SK-N-SH treated with all-trans-retinoic acid at 6 μM for 48 hours (cell line): ENCODE data around the gene APOBEC4.

Experiments
- ATAC-seq: fragments of 200-7000 bp; cut with Tn5 transposase; 3 replicates; pipeline ENCODE4 v1.9.1; 2020; ENCODE audit warnings: mild to moderate bottlenecking, moderate library complexity
- ARNTL ChIP-seq: fragments of 450-650 bp; formaldehyde crosslinking; IDR thresholded peaks from 2 replicates; pipeline ENCODE4 v1.5.0; 2020; ENCODE audit warnings: low read depth, mild to moderate bottlenecking, moderate library complexity, borderline replicate concordance
- BACH2 ChIP-seq: fragments of 250-450 bp; sonication (Bioruptor Pico); IDR thresholded peaks from 2 replicates; pipeline ENCODE4 v1.9.0; 2021; ENCODE audit warnings: mild to moderate bottlenecking, borderline replicate concordance
- CSDC2 ChIP-seq: fragments of 250-450 bp; sonication (Bioruptor Pico); IDR thresholded peaks from 2 replicates; pipeline ENCODE4 v1.5.0; 2020; ENCODE audit warnings: mild to moderate bottlenecking, moderate library complexity
- CSRNP3 ChIP-seq: fragments of 250-450 bp; sonication (Bioruptor Pico); IDR thresholded peaks from 2 replicates; pipeline ENCODE4 v1.5.1; 2021; ENCODE audit warnings: mild to moderate bottlenecking, moderate library complexity
- ESRRG ChIP-seq: fragments of 250-450 bp; sonication (Bioruptor Pico); IDR thresholded peaks from 2 replicates; pipeline ENCODE4 v1.6.1; 2021; ENCODE audit warnings: mild to moderate bottlenecking
- ISL1 ChIP-seq: fragments of 250-450 bp; sonication (Bioruptor Pico); IDR thresholded peaks from 2 replicates; pipeline ENCODE4 v2.1.2; 2022; ENCODE audit warnings: mild to moderate bottlenecking, moderate library complexity
- OSR1 ChIP-seq: fragments of 250-450 bp; sonication (Bioruptor Pico); IDR thresholded peaks from 2 replicates; pipeline ENCODE4 v1.8.0; 2022; ENCODE audit warnings: moderate library complexity, mild to moderate bottlenecking, inconsistent platforms
- POU6F1 ChIP-seq: fragments of 250-450 bp; sonication (Bioruptor Pico); IDR thresholded peaks from 2 replicates; pipeline ENCODE4 v1.8.0; 2021; ENCODE audit warnings: low read depth, mild to moderate bottlenecking, moderate library complexity, borderline replicate concordance
- PPARA ChIP-seq: fragments of 250-450 bp; sonication (Bioruptor Pico); IDR thresholded peaks from 2 replicates; pipeline ENCODE4 v1.5.0; 2020; ENCODE audit warnings: mild to moderate bottlenecking, borderline replicate concordance
- RARB ChIP-seq: fragments of 250-450 bp; sonication (Bioruptor Pico); IDR thresholded peaks from 2 replicates; pipeline ENCODE4 v1.8.0; 2021; ENCODE audit warnings: mild to moderate bottlenecking, moderate library complexity
- SNAI2 ChIP-seq: fragments of 250-450 bp; sonication (Bioruptor Pico); IDR thresholded peaks from 2 replicates; pipeline ENCODE4 v1.5.0; 2020; ENCODE audit warnings: mild to moderate bottlenecking, moderate library complexity
- TSHZ2 ChIP-seq: fragments of 250-450 bp; sonication (Bioruptor Pico); IDR thresholded peaks from 2 replicates; pipeline ENCODE4 v1.5.0; 2020; ENCODE audit warnings: mild to moderate bottlenecking, moderate library complexity
- ZC3H10 ChIP-seq: fragments of 250-450 bp; sonication (Bioruptor Pico); IDR thresholded peaks from 2 replicates; pipeline ENCODE4 v1.5.1; 2021; ENCODE audit warnings: mild to moderate bottlenecking, moderate library complexity
- ZFP3 ChIP-seq: fragments of 250-450 bp; sonication (Bioruptor Pico); IDR thresholded peaks from 2 replicates; pipeline ENCODE4 v1.5.0; 2020; ENCODE audit warnings: mild to moderate bottlenecking, moderate library complexity
- ZNF565 ChIP-seq: fragments of 450-650 bp; formaldehyde crosslinking; conservative IDR thresholded peaks from 2 replicates; pipeline ENCODE4 v1.5.0; 2020; ENCODE audit warnings: low read depth, mild to moderate bottlenecking, moderate library complexity
- ZNF8 ChIP-seq: fragments of 450-650 bp; formaldehyde crosslinking; IDR thresholded peaks from 2 replicates; pipeline ENCODE4 v1.5.0; 2020; ENCODE audit warnings: mild to moderate bottlenecking, moderate library complexity
- TF ChIP-seq, protein P1 (sequence below): fragments of 250-450 bp; sonication (Bioruptor Pico); IDR thresholded peaks from 2 replicates; pipeline ENCODE4 v1.8.0; 2020; ENCODE audit warnings: mild to moderate bottlenecking, moderate library complexity, borderline replicate concordance

Gene APOBEC4

GRCh38 chr1:183697814-183698590 lies 44.9 kb upstream of the APOBEC4 start:
- no peak for ATAC-seq
- TF ChIP-seq CSRNP3 (CRISPR knock-in tag) (no peak), ARNTL (no peak), ZNF565 (CRISPR knock-in tag) (no peak), CSDC2 (CRISPR knock-in tag) (no peak), BACH2 (CRISPR knock-in tag) (no peak)

DNA sequence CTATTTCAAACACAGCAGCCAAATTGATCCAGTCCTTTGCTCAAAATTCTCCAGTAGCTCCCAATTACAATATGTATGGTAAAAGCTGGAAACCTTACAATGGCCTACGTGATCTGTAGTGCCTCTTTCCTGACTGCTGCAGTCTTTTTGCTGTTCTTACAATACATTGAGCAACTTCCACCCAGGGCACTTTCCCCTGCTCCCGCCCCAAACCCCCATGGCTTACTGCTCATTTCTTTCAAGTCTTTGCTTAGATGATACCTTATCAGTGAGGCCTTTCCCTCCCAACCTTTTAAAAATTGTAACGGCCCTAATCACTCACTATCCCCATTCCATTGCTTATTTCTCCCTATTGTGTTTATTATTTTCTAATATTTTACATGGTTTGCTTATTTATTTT lies 43.9 kb upstream of the APOBEC4 start:
- no peak for TF ChIP-seq RARB (CRISPR knock-in tag)
- TF ChIP-seq CSDC2 (CRISPR knock-in tag) = no peak
- TF ChIP-seq ISL1 (CRISPR knock-in tag) = no peak
- TF ChIP-seq, protein P1, sequence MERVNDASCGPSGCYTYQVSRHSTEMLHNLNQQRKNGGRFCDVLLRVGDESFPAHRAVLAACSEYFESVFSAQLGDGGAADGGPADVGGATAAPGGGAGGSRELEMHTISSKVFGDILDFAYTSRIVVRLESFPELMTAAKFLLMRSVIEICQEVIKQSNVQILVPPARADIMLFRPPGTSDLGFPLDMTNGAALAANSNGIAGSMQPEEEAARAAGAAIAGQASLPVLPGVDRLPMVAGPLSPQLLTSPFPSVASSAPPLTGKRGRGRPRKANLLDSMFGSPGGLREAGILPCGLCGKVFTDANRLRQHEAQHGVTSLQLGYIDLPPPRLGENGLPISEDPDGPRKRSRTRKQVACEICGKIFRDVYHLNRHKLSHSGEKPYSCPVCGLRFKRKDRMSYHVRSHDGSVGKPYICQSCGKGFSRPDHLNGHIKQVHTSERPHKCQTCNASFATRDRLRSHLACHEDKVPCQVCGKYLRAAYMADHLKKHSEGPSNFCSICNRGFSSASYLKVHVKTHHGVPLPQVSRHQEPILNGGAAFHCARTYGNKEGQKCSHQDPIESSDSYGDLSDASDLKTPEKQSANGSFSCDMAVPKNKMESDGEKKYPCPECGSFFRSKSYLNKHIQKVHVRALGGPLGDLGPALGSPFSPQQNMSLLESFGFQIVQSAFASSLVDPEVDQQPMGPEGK (CRISPR knock-in tag) = no peak
- TF ChIP-seq TSHZ2 (CRISPR knock-in tag) = no peak
- no peak for TF ChIP-seq ZNF8 (CRISPR knock-in tag)
- TF ChIP-seq CSRNP3 (CRISPR knock-in tag) = no peak
- no peak for ATAC-seq

DNA sequence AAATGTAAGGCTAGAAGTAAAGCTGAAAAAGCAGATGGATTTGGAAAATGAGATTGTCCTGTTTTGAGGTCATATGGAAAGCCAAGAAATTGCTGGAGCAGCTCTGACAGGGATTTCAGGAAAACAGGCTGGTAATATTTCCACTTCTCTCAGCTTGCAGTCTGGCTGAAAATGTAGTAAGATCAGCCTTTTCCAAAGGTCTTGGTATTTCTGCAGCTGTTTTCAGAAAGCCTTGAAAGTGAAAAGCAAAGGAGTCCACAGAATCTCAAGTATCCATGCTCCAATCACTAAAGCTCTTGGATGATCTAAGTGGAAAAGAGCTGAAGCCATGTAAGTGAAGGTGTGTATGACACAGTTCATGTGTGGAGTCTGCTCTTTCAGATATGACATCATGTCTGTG lies 41.6 kb upstream of the APOBEC4 start:
- ATAC-seq = no peak
- TF ChIP-seq OSR1 (CRISPR knock-in tag) (no peak), TSHZ2 (CRISPR knock-in tag) (no peak)
- TF ChIP-seq, protein P1 (CRISPR knock-in tag) = no peak

DNA sequence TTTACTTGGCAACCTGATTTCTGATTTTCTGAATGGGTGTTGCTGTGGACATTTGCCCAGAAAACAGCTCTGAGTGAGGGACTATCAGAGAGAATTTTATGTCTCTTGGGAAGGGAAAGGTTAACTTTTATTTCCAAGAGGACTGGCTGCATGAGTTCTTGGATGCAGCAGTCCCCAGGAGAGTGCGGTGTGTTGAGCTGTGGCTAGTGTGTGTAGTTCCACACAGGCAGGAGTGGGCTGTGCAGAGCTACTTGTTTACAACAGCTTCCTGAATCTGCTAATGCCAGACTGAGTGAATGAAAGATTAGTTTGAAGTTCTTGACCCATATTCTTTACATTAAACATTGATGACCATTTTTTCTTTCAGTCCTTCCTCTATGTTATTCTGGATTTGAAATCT lies 41.0 kb upstream of the APOBEC4 start:
- ATAC-seq = no peak
- TF ChIP-seq ZNF565 (CRISPR knock-in tag) (no peak), ESRRG (CRISPR knock-in tag) (no peak), ZFP3 (CRISPR knock-in tag) (no peak), PPARA (CRISPR knock-in tag) (no peak), POU6F1 (no peak), ZC3H10 (CRISPR knock-in tag) (no peak), TSHZ2 (CRISPR knock-in tag) (no peak), SNAI2 (CRISPR knock-in tag) (no peak), CSDC2 (CRISPR knock-in tag) (no peak)
